A549 (cell line): ENCODE measurements around the gene CFAP119. TPM values are rescaled to one million over a fixed set of nuclear protein-coding genes. Genes with fewer than 3 reads are reported as not detected.

ENCODE experiments used
- ATAC-seq, 2 experiments: fragments of 200-7000 bp in 1 of 2; fragments of >200 bp in 1 of 2; cut with Nextera tagmentation in 1 of 2; cut with Tn5 transposase in 1 of 2; 3 replicates each; pipeline versions ENCODE4 v1.8.0 to v1.9.1; 2018 to 2020; ENCODE audit warnings: mild to moderate bottlenecking in 1 of 2, moderate library complexity in 1 of 2
- CTCF ChIA-PET: fragments of 300-600 bp; sonication (Branson Sonifier 250); formaldehyde crosslinking; extraction: SDS; loops from one replicate; lab custom pipeline; 2021; ENCODE audit warnings: antibody characterized with exemption, inconsistent platforms; lab: Yijun Ruan, JAX
- POLR2A ChIA-PET: fragments of 350-600 bp; formaldehyde crosslinking; extraction: SDS; loops from one replicate; lab custom pipeline; 2021; ENCODE audit warnings: antibody characterized with exemption, inconsistent platforms; lab: Yijun Ruan, JAX
- DNase-seq, 2 experiments: peaks; one replicate each; pipeline versions ENCODE4 v3.0.0 to v3.0.0-alpha.2; 2011 to 2016; ENCODE audit warnings: low read depth in 1 of 2, low spot score in 1 of 2
- FAIRE-seq: peaks from 2 replicates; lab custom pipeline; 2011; peaks lifted over from hg19 to GRCh38; lab: Jason Lieb, UNC
- H3K27ac ChIP-seq, 2 experiments: fragments of >200 bp; sonication (Bioruptor Twin); formaldehyde crosslinking; 3 replicates each; pipeline ENCODE4 v1.5.1; 2016 to 2017
- H3K4me1 ChIP-seq: fragments of >200 bp; sonication (Bioruptor Twin); formaldehyde crosslinking; 3 replicates; pipeline ENCODE4 v1.6.1; 2016
- H3K4me2 ChIP-seq: fragments of >200 bp; sonication (Bioruptor Twin); formaldehyde crosslinking; 3 replicates; pipeline ENCODE4 v1.6.1; 2016
- H3K4me3 ChIP-seq: fragments of >200 bp; sonication (Bioruptor Twin); formaldehyde crosslinking; 3 replicates; pipeline ENCODE4 v1.5.1; 2016
- H3K9me3 ChIP-seq: fragments of >200 bp; sonication (Bioruptor Twin); formaldehyde crosslinking; 3 replicates; pipeline ENCODE4 v1.6.1; 2016
- CHD4 ChIP-seq: fragments of 200-600 bp; sonication (generic); IDR thresholded peaks from 2 replicates; pipeline ENCODE4 v1.6.1; 2016; ENCODE audit warnings: antibody characterized with exemption, mild to moderate bottlenecking, borderline replicate concordance
- EHF ChIP-seq: fragments of 250-450 bp; sonication (Bioruptor Pico); IDR thresholded peaks from 2 replicates; pipeline ENCODE4 v1.5.0; 2020; ENCODE audit warnings: mild to moderate bottlenecking
- EHMT2 ChIP-seq: fragments of 200-600 bp; sonication (generic); IDR thresholded peaks from 2 replicates; pipeline ENCODE4 v1.6.1; 2016; ENCODE audit warnings: antibody characterized with exemption, low read depth, mild to moderate bottlenecking, moderate library complexity
- EP300 ChIP-seq, 2 experiments: fragments of >200 bp; sonication (Bioruptor Twin); formaldehyde crosslinking; IDR thresholded peaks; 2 replicates in 1 of 2; 3 replicates in 1 of 2; pipeline ENCODE4 v1.6.1; 2016 to 2017
- FOSL2 ChIP-seq, 2 experiments: fragments of 450-650 bp in 1 of 2; fragments of >200 bp in 1 of 2; sonication (Bioruptor Twin) in 1 of 2; formaldehyde crosslinking; IDR thresholded peaks; 2 replicates each; pipeline versions ENCODE4 v1.5.0 to v1.6.1; 2016 to 2020; ENCODE audit warnings: mild to moderate bottlenecking in 1 of 2, moderate library complexity in 1 of 2
- HDAC2 ChIP-seq: fragments of 200-600 bp; sonication (generic); IDR thresholded peaks from 2 replicates; pipeline ENCODE4 v1.6.1; 2016
- JUN ChIP-seq, 2 experiments: fragments of >200 bp; sonication (Bioruptor Twin); formaldehyde crosslinking; IDR thresholded peaks; 2 replicates in 1 of 2; 3 replicates in 1 of 2; pipeline ENCODE4 v1.6.1; 2016 to 2017
- MYC ChIP-seq: IDR thresholded peaks from 2 replicates; pipeline ENCODE4 v1.6.1; 2012; ENCODE audit warnings: mild to moderate bottlenecking, inconsistent platforms, low read length, improper control_type of control experiment, borderline replicate concordance
- NFE2L2 ChIP-seq: fragments of 150-350 bp; conservative IDR thresholded peaks from 2 replicates; pipeline ENCODE4 v1.6.1; 2014; ENCODE audit warnings: low read length
- POLR2AphosphoS2 ChIP-seq: conservative IDR thresholded peaks from 2 replicates; pipeline ENCODE4 v1.6.1; 2012; ENCODE audit warnings: low read length, improper control_type of control experiment, inconsistent platforms
- RCOR1 ChIP-seq: fragments of 150-350 bp; IDR thresholded peaks from 2 replicates; pipeline ENCODE4 v1.6.1; 2014; ENCODE audit warnings: antibody characterized with exemption, low read length, low read depth
- RFX5 ChIP-seq: fragments of 450-650 bp; IDR thresholded peaks from 2 replicates; pipeline ENCODE4 v1.7.1; 2014; ENCODE audit warnings: antibody characterized with exemption, mild to moderate bottlenecking, moderate library complexity
- RNF2 ChIP-seq: fragments of 200-600 bp; sonication (generic); IDR thresholded peaks from 2 replicates; pipeline ENCODE4 v1.6.1; 2016; ENCODE audit warnings: low read depth, mild to moderate bottlenecking, antibody characterized with exemption, moderate library complexity, borderline replicate concordance
- ZC3H11A ChIP-seq: fragments of 450-650 bp; IDR thresholded peaks from 2 replicates; pipeline ENCODE4 v1.6.1; 2014; ENCODE audit warnings: antibody characterized with exemption, mild to moderate bottlenecking
- ZSCAN20 ChIP-seq: fragments of 250-450 bp; sonication (Bioruptor Pico); IDR thresholded peaks from 2 replicates; pipeline ENCODE4 v1.8.0; 2022; ENCODE audit warnings: mild to moderate bottlenecking, moderate library complexity
- WGBS: methylation state at CpG from one replicate; pipeline ENCODE4 v1.1.6; 2017; ENCODE audit errors: missing lambda C conversion rate; 5-methylcytosine and 5-hydroxymethylcytosine counted together
- polyA plus RNA-seq, 4 experiments: library from polyadenylated mRNA; depleted of rRNA in 3 of 4; stranded (reverse); fragments of >200 nt; fragmentation: RNase III in 1 of 4; extraction: RNeasy Plus Mini Kit Qiagen cat#74134 plus additional on column Dnase treatment in 1 of 4; gene quantifications; 2 replicates in 3 of 4; 3 replicates in 1 of 4; pipeline ENCODE4 v1.2.3, GENCODE V29; 2011 to 2017
- TF ChIP-seq, protein P1 (sequence below): IDR thresholded peaks from 2 replicates; pipeline ENCODE4 v1.6.1; 2012; ENCODE audit warnings: low read depth, borderline replicate concordance
- TF ChIP-seq, protein P2 (sequence below): fragments of 450-650 bp; IDR thresholded peaks from 2 replicates; pipeline ENCODE4 v1.6.1; 2014; ENCODE audit warnings: antibody characterized with exemption
- TF ChIP-seq, protein P3 (sequence below): fragments of 250-450 bp; sonication (Bioruptor Pico); IDR thresholded peaks from 2 replicates; pipeline ENCODE4 v1.5.0; 2021; ENCODE audit warnings: mild to moderate bottlenecking, moderate library complexity, borderline replicate concordance

The CFAP119 gene
- polyA plus RNA-seq, 2 of the 4 experiments (the other 2 are of a cell fraction) = 4.5 to 9.5 TPM

DNA sequence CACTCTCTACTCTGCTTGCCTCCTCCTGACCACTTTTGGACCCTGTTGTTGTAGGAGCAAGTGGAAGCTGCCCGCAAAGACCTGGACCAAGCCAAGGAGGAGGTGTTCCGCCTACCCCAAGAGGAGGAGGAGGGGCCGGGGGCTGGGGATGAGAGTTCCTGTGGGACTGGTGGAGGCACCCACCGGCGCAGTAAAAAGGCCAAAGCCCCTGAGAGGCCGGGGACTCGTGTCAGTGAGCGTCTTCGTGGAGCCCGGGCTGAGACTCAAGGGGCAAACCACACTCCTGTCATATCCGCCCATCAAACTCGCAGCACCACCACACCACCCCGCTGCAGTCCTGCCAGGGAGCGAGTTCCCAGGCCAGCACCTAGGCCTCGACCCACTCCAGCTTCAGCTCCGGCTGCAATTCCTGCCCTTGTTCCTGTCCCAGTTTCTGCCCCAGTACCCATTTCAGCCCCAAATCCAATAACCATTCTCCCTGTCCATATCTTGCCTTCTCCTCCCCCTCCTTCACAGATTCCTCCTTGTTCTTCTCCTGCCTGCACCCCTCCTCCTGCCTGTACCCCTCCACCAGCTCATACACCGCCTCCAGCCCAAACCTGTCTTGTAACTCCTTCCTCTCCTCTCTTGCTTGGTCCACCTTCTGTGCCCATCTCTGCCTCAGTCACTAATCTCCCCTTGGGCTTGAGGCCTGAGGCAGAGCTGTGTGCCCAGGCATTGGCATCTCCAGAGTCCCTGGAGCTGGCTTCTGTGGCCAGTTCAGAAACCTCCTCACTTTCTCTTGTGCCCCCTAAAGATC lies 24.7 kb downstream of the CFAP119 start:
- no peak overlapping the region for H3K4me2 ChIP-seq
- CTCF ChIA-PET = interaction anchor here (1.1 to 1.8 kb wide), 6 partner anchors 10 to 46 kb away, joined by 3 to 6 read pairs (median 4); no protein-coding TSS in a partner anchor
- POLR2A ChIA-PET = interaction anchor here (1.3 kb wide), 1 partner anchor 11 kb away, joined by 6 read pairs; the partner anchor contains the start of gene PHKG2
- ATAC-seq (no peak), DNase-seq (no peak), FAIRE-seq (no peak)
- peaks cover 33% of the 10 kb centered on the region for H3K4me1 ChIP-seq
- no peak overlapping the region for H3K4me3 ChIP-seq
- H3K9me3 ChIP-seq = no peaks in the 10 kb centered on the region
- 96% methylated on average over 15 of the region's 17 CpGs for WGBS
- no peak for TF ChIP-seq CHD4
- no peak for TF ChIP-seq RNF2
- TF ChIP-seq RFX5 = no peak
- no peak for TF ChIP-seq MYC
- TF ChIP-seq EHF (CRISPR knock-in tag) = no peak
- no peak for TF ChIP-seq JUN (IDR thresholded peaks at IDR 0.05)
- no peak for TF ChIP-seq EHMT2
- no peak for TF ChIP-seq ZC3H11A
- TF ChIP-seq, all 56 proteins: peak for 0
- no peak overlapping the region for H3K27ac ChIP-seq

DNA sequence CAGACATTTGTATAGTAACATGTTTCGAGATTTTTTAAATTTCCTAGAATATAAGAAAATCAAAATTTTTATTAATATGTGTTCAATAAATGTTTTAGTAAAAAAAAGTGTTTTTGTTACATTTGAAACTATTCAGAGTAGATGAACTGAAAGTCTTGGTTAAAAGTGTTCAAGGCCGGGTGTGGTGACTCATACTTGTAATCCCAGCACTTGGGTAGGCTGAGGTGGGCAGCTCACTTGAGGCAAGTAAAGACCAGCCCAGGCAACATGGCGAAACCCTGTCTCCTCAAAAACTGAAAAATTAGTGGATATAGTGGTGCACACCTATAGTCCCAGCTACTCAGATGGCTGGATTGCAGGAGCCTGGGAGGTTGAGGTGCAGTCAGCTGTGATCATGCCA lies 30.5 kb downstream of the CFAP119 start:
- Histone ChIP-seq H3K27ac (no peak overlapping the region), H3K4me3 (no peak overlapping the region), H3K4me2 (no peak overlapping the region), H3K4me1 (no peaks in the 10 kb centered on the region), H3K9me3 (no peaks in the 10 kb centered on the region)
- no peak for ATAC-seq
- ChIA-PET POLR2A (no interaction called here), CTCF (interaction anchor here (0.9 kb wide), 1 partner anchor 9 kb away, joined by 3 read pairs; a partner anchor contains a TSS)
- DNase-seq = no peak
- no peak for FAIRE-seq
- WGBS = 94% methylated on average over 3 of the region's 3 CpGs
- TF ChIP-seq, protein P1, sequence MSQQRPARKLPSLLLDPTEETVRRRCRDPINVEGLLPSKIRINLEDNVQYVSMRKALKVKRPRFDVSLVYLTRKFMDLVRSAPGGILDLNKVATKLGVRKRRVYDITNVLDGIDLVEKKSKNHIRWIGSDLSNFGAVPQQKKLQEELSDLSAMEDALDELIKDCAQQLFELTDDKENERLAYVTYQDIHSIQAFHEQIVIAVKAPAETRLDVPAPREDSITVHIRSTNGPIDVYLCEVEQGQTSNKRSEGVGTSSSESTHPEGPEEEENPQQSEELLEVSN = no peak
- TF ChIP-seq, protein P2, sequence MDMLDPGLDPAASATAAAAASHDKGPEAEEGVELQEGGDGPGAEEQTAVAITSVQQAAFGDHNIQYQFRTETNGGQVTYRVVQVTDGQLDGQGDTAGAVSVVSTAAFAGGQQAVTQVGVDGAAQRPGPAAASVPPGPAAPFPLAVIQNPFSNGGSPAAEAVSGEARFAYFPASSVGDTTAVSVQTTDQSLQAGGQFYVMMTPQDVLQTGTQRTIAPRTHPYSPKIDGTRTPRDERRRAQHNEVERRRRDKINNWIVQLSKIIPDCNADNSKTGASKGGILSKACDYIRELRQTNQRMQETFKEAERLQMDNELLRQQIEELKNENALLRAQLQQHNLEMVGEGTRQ = no peak
- TF ChIP-seq ZSCAN20 (CRISPR knock-in tag) (no peak), NFE2L2 (no peak), FOSL2 (IDR thresholded peaks at IDR 0.05) (no peak), FOSL2 (CRISPR knock-in tag; IDR thresholded peaks at IDR 0.05) (peak; percentile 48; the same call in 1 of the 2 replicates), HDAC2 (no peak), EP300 (IDR thresholded peaks at IDR 0.05) (no peak)
- TF ChIP-seq, protein P3, sequence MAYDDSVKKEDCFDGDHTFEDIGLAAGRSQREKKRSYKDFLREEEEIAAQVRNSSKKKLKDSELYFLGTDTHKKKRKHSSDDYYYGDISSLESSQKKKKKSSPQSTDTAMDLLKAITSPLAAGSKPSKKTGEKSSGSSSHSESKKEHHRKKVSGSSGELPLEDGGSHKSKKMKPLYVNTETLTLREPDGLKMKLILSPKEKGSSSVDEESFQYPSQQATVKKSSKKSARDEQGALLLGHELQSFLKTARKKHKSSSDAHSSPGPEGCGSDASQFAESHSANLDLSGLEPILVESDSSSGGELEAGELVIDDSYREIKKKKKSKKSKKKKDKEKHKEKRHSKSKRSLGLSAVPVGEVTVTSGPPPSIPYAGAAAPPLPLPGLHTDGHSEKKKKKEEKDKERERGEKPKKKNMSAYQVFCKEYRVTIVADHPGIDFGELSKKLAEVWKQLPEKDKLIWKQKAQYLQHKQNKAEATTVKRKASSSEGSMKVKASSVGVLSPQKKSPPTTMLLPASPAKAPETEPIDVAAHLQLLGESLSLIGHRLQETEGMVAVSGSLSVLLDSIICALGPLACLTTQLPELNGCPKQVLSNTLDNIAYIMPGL (CRISPR knock-in tag) = no peak

DNA sequence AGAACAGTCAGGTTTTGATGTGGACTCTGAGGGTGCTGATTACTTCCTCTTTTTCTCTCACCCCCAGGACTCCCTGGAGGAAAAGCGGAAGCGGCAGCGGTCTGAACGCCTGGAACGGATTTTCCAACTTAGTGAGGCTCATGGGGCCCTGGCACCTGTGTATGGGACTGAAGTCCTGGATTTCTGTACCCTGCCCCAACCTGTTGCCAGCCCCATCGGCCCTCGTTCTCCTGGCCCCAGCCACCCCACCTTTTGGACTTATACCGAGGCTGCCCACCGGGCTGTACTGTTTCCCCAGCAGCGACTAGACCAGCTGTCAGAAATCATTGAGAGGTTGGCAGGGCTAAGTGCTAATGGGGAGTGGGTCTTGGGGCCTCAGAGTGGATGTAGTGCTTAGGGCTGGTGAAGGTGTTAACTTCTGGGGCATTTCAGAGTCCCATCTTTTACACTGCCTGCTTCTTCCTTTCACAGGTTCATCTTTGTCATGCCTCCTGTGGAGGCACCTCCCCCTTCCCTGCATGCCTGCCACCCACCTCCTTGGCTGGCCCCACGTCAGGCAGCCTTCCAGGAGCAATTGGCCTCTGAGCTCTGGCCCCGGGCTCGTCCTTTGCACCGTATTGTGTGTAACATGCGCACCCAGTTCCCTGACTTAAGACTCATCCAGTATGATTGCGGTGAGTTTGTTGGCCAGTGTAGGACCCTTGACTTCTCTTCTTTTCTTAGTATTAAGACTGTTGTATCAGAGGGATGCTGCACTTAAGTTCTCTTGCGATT lies 32.8 kb downstream of the CFAP119 start:
- no peak overlapping the region for H3K27ac ChIP-seq
- no peak overlapping the region for H3K4me3 ChIP-seq
- FAIRE-seq (no peak), ATAC-seq (peak in 1 of 2 experiments; percentile 15; a peak in 1 of 6 replicates), DNase-seq (no peak)
- CTCF ChIA-PET = interaction anchor here (0.5 to 1.8 kb wide), 5 partner anchors 8 to 294 kb away, joined by 3 to 5 read pairs (median 3); no protein-coding TSS in a partner anchor
- H3K4me2 ChIP-seq = no peak overlapping the region
- POLR2A ChIA-PET = no interaction called here
- no peaks in the 10 kb centered on the region for H3K9me3 ChIP-seq
- 93% methylated on average over 17 of the region's 17 CpGs for WGBS
- TF ChIP-seq POLR2AphosphoS2 (no peak), RCOR1 (no peak)
- no peaks in the 10 kb centered on the region for H3K4me1 ChIP-seq
